HepG2 (cell line): ENCODE data around the gene CNNM1. TPM values are rescaled to one million over a fixed set of nuclear protein-coding genes. Genes with fewer than 3 reads are reported as not detected.

Source experiments
- AGO1 ChIP-seq: fragments of 200-400 bp; formaldehyde crosslinking; IDR thresholded peaks from 2 replicates; pipeline ENCODE4 v1.6.1; 2017; ENCODE audit warnings: mild to moderate bottlenecking, low read depth, low read length, moderate library complexity; ENCODE audit not compliant: poor library complexity, severe bottlenecking
- ARID2 ChIP-seq: sonication (generic); formaldehyde crosslinking; IDR thresholded peaks from 2 replicates; pipeline ENCODE4 v1.8.1; 2022; ENCODE audit warnings: mild to moderate bottlenecking, missing genetic modification reagents, borderline replicate concordance
- ATRX ChIP-seq: sonication (generic); formaldehyde crosslinking; IDR thresholded peaks from 2 replicates; pipeline ENCODE4 v1.4.0; 2020; ENCODE audit warnings: missing genetic modification reagents, borderline replicate concordance
- EED ChIP-seq: sonication (generic); formaldehyde crosslinking; IDR thresholded peaks from 2 replicates; pipeline ENCODE4 v1.5.0; 2020; ENCODE audit warnings: mild to moderate bottlenecking, missing genetic modification reagents
- FIP1L1 ChIP-seq: fragments of 200-400 bp; formaldehyde crosslinking; IDR thresholded peaks from 2 replicates; pipeline ENCODE4 v1.6.1; 2018; ENCODE audit warnings: low read depth, mild to moderate bottlenecking, low read length, moderate library complexity, borderline replicate concordance; ENCODE audit not compliant: insufficient read depth
- HES4 ChIP-seq: sonication (generic); formaldehyde crosslinking; IDR thresholded peaks from 2 replicates; pipeline ENCODE4 v1.9.0; 2021; ENCODE audit warnings: mild to moderate bottlenecking, missing genetic modification reagents, borderline replicate concordance
- ISL2 ChIP-seq: sonication (generic); formaldehyde crosslinking; IDR thresholded peaks from 2 replicates; pipeline ENCODE4 v1.5.0; 2020; ENCODE audit warnings: missing genetic modification reagents
- TCF7L2 ChIP-seq: IDR thresholded peaks from 2 replicates; pipeline ENCODE4 v1.6.1; 2011; ENCODE audit warnings: mild to moderate bottlenecking, low read depth, low read length, moderate library complexity
- ZFP36 ChIP-seq: fragments of 150-350 bp; IDR thresholded peaks from 2 replicates; pipeline ENCODE4 v1.6.1; 2018; ENCODE audit warnings: borderline replicate concordance, low read length, low read depth; ENCODE audit not compliant: partially characterized antibody
- ZNF20 ChIP-seq: sonication (generic); formaldehyde crosslinking; IDR thresholded peaks from 2 replicates; pipeline ENCODE4 v1.4.0; 2020; ENCODE audit warnings: mild to moderate bottlenecking, moderate library complexity, missing genetic modification reagents
- ZNF331 ChIP-seq: sonication (generic); formaldehyde crosslinking; IDR thresholded peaks from 2 replicates; pipeline ENCODE4 v1.4.0; 2020; ENCODE audit warnings: missing genetic modification reagents
- ZNF350 ChIP-seq: sonication (generic); formaldehyde crosslinking; IDR thresholded peaks from 2 replicates; pipeline ENCODE4 v1.4.0; 2020; ENCODE audit warnings: mild to moderate bottlenecking, low read depth, missing genetic modification reagents, borderline replicate concordance
- ZNF414 ChIP-seq: sonication (generic); formaldehyde crosslinking; IDR thresholded peaks from 2 replicates; pipeline ENCODE4 v1.5.0; 2020; ENCODE audit warnings: missing genetic modification reagents
- ZNF451 ChIP-seq: sonication (generic); formaldehyde crosslinking; IDR thresholded peaks from 2 replicates; pipeline ENCODE4 v1.5.0; 2020; ENCODE audit warnings: mild to moderate bottlenecking, missing genetic modification reagents
- ZNF615 ChIP-seq: sonication (generic); formaldehyde crosslinking; IDR thresholded peaks from 2 replicates; pipeline ENCODE4 v1.5.0; 2020; ENCODE audit warnings: mild to moderate bottlenecking, missing genetic modification reagents, borderline replicate concordance
- ZNF7 ChIP-seq: IDR thresholded peaks from 2 replicates; pipeline ENCODE4 v1.6.1; 2016; ENCODE audit warnings: missing biosample characterization, missing genetic modification reagents
- polyA plus RNA-seq, 8 experiments: library from polyadenylated mRNA; depleted of rRNA in 3 of 8; stranded (reverse) in 7 of 8; unstranded in 1 of 8; fragments of >200 nt; fragmentation: Illumina TruSeq in 4 of 8; extraction: Trizol in 4 of 8; gene quantifications; 2 replicates each; pipeline versions ENCODE4 v1.2.1 to v1.2.3, GENCODE V29; 2011 to 2016; ENCODE audit warnings: low read depth in 4 of 8, missing spikeins in 1 of 8, mixed read lengths in 1 of 8; ENCODE audit not compliant: insufficient read depth in 1 of 8
- total RNA-seq, 5 experiments: library from RNA; depleted of rRNA; stranded (reverse); fragments of >200 nt; fragmentation: Illumina TruSeq; extraction: Trizol; gene quantifications; 2 replicates each; pipeline ENCODE4 v1.2.3, GENCODE V29; 2016; ENCODE audit warnings: low read depth in 1 of 5
- TF ChIP-seq, protein P1 (sequence below): IDR thresholded peaks from 2 replicates; pipeline ENCODE4 v1.6.1; 2016; ENCODE audit warnings: mild to moderate bottlenecking
- TF ChIP-seq, protein P2 (sequence below), 2 experiments: sonication (generic) in 1 of 2; formaldehyde crosslinking in 1 of 2; IDR thresholded peaks; 2 replicates each; pipeline versions ENCODE4 v1.4.0 to v1.6.1; 2016 to 2020; ENCODE audit warnings: borderline replicate concordance in 1 of 2, low read depth in 1 of 2, mild to moderate bottlenecking in 1 of 2, missing genetic modification reagents in 1 of 2
- TF ChIP-seq, protein P3 (sequence below): sonication (generic); formaldehyde crosslinking; IDR thresholded peaks from 2 replicates; pipeline ENCODE4 v1.8.1; 2023; ENCODE audit warnings: mild to moderate bottlenecking, moderate library complexity, missing genetic modification reagents

Gene CNNM1
- total and polyA plus RNA-seq, 2 of the 13 experiments (the other 11 are each of a cell fraction or from before 2014, with no cell fraction given) = 4.3 to 9.6 TPM

DNA sequence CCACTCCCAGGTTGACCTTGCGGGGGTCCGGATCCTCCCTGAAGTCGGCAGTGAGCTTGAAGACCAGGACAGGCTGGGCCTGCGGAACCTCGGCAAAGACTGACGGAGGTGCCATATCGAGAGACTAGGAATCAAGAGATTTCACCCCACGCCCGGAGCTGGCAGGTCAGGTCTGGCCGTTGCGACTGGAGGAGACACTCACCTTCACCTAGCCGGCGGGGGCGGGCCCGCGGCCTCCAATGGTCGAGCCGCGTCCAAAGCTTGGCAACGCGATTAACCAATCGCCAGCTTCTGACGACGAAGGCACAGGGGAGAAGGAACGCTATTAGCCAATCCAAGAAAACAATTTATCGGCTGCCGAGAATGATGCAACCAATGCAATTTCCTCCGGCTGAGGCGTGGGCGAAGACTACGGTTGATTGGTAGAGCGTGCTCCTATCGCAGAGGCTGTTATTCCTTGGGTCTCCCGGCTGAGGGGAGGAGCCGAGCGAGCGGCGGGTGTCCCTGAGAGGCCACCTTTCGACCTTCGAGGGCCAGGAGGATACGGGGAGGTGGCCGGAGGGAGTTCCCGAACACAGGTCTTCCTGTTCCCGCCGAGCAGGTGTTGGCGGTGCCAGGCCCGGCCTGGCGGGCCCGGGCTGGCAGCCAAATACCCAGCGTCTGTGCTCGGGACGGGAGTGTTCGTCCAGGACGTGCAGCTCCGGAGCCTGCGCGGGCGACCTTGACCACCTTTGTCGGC is 101.5 kb downstream of the CNNM1 start, which contains the start of gene GOT1 (continued):
- TF ChIP-seq ZNF414 (0 out of 2 replicates have a peak, but pooled peaks have one; percentile 51), ZNF20 (CRISPR knock-in tag) (no peak), ATRX (no peak), TCF7L2 (no peak), HES4 (no peak), AGO1 (peak; percentile 42), ZNF331 (CRISPR knock-in tag) (peak; percentile 46; the same call in 1 of the 2 replicates), ZNF350 (peak; percentile 71; the same call in 1 of the 2 replicates), ZFP36 (no peak), ZNF7 (CRISPR knock-in tag) (no peak), EED (no peak), FIP1L1 (no peak), ZNF451 (CRISPR knock-in tag) (no peak), ISL2 (CRISPR knock-in tag) (0 out of 2 replicates have a peak, but pooled peaks have one; percentile 0), ARID2 (CRISPR knock-in tag) (peak; percentile 28; the same call in 1 of the 2 replicates), ZNF615 (CRISPR knock-in tag) (no peak)
- TF ChIP-seq, protein P1, sequence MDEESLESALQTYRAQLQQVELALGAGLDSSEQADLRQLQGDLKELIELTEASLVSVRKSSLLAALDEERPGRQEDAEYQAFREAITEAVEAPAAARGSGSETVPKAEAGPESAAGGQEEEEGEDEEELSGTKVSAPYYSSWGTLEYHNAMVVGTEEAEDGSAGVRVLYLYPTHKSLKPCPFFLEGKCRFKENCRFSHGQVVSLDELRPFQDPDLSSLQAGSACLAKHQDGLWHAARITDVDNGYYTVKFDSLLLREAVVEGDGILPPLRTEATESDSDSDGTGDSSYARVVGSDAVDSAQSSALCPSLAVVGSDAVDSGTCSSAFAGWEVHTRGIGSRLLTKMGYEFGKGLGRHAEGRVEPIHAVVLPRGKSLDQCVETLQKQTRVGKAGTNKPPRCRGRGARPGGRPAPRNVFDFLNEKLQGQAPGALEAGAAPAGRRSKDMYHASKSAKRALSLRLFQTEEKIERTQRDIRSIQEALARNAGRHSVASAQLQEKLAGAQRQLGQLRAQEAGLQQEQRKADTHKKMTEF = peak; percentile 63
- TF ChIP-seq, protein P2, sequence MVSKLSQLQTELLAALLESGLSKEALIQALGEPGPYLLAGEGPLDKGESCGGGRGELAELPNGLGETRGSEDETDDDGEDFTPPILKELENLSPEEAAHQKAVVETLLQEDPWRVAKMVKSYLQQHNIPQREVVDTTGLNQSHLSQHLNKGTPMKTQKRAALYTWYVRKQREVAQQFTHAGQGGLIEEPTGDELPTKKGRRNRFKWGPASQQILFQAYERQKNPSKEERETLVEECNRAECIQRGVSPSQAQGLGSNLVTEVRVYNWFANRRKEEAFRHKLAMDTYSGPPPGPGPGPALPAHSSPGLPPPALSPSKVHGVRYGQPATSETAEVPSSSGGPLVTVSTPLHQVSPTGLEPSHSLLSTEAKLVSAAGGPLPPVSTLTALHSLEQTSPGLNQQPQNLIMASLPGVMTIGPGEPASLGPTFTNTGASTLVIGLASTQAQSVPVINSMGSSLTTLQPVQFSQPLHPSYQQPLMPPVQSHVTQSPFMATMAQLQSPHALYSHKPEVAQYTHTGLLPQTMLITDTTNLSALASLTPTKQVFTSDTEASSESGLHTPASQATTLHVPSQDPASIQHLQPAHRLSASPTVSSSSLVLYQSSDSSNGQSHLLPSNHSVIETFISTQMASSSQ (IDR thresholded peaks at IDR 0.05; ENCODE audit: low read depth) = 0 out of 2 replicates have a peak, but pooled peaks have one; percentile 36
- TF ChIP-seq, protein P2 (CRISPR knock-in tag; IDR thresholded peaks at IDR 0.05; ENCODE audit: borderline replicate concordance) = peak; percentile 25; the same call in 1 of the 2 replicates
- TF ChIP-seq, protein P3, sequence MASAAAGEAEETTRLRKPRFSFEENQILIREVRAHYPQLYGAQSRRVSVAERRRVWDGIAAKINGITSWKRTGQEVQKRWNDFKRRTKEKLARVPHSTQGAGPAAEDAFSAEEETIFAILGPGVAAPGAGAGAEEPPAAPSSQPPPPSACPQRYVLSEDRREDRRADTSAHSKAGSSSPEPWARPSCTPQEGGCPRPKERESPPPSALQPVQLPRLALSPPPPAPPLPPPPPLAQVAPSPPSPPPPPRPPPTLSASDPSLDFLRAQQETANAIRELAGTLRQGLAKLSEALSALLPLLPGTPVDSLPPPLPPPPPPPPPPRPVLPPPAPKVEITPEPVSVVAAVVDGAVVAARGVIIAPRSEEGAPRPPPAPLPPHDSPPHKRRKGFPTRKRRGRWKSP (CRISPR knock-in tag) = peak; percentile 50; the same call in 1 of the 2 replicates
